Astrocyte of the cerebellum (primary cell): ENCODE measurements around the gene MAP2.

ENCODE experiments used
- DNase-seq: peaks from one replicate; pipeline ENCODE4 v3.0.0-alpha.2; 2011; ENCODE audit warnings: low read depth
- H3K4me3 ChIP-seq: 2 replicates; pipeline ENCODE4 v1.5.1; 2011; ENCODE audit warnings: mild to moderate bottlenecking, low read depth, low read length, moderate library complexity
- in situ Hi-C: cut with HindIII; loops from 2 replicates; pipeline ENCODE4 v1.10.0; 2017; ENCODE audit warnings: low sequenced_read_pairs
- TF ChIP-seq, protein P1 (sequence below): IDR thresholded peaks from 2 replicates; pipeline ENCODE4 v1.5.1; 2012; ENCODE audit warnings: low read length, low read depth, moderate library complexity, mild to moderate bottlenecking; ENCODE audit errors: missing control alignments

Gene MAP2

DNA sequence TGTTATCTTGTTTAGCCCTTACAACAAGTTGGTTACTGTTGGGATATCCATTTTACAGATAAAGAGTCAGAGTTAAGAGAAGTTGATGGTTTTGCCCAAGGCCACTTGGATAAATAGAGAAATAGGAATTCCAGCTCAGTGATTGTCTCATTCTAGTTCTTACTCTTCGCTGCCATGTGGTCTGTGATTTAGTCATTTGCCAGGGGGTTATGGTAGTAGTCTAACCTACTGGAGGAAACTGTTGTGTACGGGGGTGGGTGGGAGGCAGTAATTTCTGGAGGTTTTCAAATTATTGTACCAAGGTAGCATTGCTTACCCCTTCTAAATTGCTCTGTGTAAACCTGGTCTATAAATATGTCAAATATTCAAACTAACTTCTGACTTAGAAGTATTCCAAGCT lies 110.4 kb downstream of the MAP2 start:
- H3K4me3 ChIP-seq = no peak overlapping the region
- in situ Hi-C loops = no loop called here
- DNase-seq = no peak
- TF ChIP-seq, protein P1, sequence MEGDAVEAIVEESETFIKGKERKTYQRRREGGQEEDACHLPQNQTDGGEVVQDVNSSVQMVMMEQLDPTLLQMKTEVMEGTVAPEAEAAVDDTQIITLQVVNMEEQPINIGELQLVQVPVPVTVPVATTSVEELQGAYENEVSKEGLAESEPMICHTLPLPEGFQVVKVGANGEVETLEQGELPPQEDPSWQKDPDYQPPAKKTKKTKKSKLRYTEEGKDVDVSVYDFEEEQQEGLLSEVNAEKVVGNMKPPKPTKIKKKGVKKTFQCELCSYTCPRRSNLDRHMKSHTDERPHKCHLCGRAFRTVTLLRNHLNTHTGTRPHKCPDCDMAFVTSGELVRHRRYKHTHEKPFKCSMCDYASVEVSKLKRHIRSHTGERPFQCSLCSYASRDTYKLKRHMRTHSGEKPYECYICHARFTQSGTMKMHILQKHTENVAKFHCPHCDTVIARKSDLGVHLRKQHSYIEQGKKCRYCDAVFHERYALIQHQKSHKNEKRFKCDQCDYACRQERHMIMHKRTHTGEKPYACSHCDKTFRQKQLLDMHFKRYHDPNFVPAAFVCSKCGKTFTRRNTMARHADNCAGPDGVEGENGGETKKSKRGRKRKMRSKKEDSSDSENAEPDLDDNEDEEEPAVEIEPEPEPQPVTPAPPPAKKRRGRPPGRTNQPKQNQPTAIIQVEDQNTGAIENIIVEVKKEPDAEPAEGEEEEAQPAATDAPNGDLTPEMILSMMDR = no peak

DNA sequence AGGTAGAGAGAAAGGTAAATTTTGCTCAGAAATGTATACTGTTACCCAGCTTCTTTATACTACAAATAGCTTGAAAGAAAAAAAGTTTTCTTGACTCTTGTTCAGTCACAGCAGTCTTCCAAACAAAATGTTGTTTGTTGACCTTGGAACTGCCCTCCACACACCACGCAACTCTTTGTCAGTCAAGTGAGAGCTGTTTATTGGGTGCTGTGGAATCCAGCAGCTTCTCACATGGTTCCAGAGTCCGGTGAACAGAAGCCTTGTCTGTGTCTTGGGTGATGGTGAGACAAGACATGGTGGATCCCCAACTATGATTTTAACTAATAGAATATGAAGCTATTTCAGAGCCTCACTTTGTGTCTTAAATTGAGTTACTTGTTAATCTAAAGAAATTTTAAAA lies 112.5 kb downstream of the MAP2 start:
- in situ Hi-C loops = loop anchor here (5.0 kb wide), 1 partner anchor 94 kb away; no protein-coding TSS in a partner anchor
- no peak overlapping the region for H3K4me3 ChIP-seq
- TF ChIP-seq, protein P1 = no peak

DNA sequence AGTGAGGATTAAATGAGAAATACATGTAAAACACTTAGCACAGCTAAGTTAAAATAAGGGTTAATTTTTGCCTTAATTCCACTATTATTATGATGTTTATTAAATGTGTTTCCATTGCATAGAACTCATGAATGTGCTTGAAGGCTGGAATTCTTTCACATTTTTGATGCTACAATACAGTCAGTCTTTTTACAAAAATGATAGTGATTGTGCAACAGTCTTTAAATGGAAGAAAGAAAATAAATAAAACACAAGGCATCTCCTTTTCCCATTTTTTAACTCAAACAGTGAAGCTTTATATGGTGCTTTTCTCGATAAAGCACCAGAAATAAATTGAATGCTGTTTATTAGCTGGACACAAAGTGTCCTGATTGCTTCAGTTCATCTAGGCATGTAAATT lies 123.9 kb downstream of the MAP2 start:
- H3K4me3 ChIP-seq = no peak overlapping the region
- in situ Hi-C loops = loop anchor here (10.0 kb wide), 1 partner anchor 123 kb away; the partner anchor contains the start of gene MAP2
- no peak for DNase-seq
- TF ChIP-seq, protein P1 = no peak

More for the DNA sequence above, 112.5 kb downstream of the MAP2 start:
- no peak for DNase-seq

DNA sequence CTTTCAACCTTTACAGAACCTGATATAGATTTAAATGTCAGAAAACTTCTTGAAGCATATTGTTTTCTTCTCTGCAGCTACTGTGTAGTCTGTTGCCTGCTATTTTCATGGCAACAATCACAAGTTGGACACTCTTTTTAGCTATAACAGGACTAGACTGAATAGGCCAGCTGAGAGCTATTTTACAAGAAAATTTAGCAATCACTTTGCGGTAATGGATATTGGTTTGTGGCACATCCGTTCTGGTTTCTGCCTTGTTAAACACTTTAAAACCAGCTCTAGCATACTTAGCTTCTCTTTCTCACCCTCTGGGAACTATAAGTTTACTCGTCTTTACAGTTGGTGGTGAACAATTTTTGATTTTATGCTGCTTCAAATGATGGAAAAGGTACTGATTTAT lies 125.7 kb downstream of the MAP2 start:
- in situ Hi-C loops = loop anchor here (10.0 kb wide), 1 partner anchor 125 kb away; the partner anchor contains the start of gene MAP2
- TF ChIP-seq, protein P1 = no peak
- no peak overlapping the region for H3K4me3 ChIP-seq

DNA sequence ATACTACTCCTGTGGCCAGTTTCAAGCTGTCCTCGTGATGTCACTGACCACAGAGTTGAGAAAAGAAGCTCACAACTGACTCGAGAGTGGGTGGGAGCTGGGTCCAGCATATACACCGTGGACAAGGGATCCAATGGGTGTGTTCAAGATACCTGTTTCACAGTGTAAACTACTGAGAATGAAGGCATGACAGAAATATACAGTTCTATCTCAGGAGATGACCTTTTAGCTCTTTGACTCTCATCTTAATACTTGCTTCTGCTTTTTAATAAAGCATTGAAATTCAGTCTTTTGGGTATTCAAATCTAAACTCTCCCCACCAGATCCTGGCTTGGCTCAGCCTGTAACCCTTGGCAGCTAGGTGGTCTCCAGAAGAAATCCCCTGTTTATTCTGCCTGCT lies 130.1 kb downstream of the MAP2 start:
- in situ Hi-C loops = no loop called here
- TF ChIP-seq, protein P1 = no peak
- no peak overlapping the region for H3K4me3 ChIP-seq
- DNase-seq = no peak

More for the DNA sequence above, 125.7 kb downstream of the MAP2 start:
- no peak for DNase-seq

DNA sequence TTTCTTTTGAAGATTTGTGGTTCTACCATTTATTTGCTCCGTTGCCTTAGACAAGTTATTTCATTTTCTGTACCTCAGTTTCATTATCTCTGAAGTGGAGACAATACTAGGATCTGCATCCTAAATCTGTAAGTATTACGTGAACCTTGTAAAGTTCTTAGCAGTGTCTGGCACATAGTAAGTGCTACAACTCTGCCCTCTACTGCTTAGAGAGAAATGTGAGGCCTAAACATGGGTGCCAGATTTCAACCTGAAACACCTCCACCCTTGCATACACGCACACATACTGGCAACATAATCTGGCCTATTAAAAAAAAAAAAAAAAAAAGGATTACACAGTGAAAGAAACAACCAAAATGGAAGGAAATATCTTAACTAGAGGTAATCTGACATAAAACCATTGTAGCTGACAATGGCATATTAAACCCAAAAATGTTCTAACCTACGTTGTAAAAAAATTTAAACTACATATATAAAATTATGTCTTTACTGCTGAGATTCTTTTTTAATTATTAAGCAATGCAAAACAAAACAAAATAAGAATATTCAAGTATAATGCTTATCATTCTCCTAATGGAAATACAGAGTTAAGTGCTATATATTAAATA lies 132.6 kb downstream of the MAP2 start:
- peak; percentile 53 for DNase-seq
- in situ Hi-C loops = no loop called here
- TF ChIP-seq, protein P1 = peak; percentile 72
- H3K4me3 ChIP-seq = no peak overlapping the region
